PFSK-1 (cell line): ENCODE data around the gene TNP2.

ENCODE experiments used
- POLR2AphosphoS5 ChIP-seq: IDR thresholded peaks from 2 replicates; pipeline ENCODE4 v1.6.1; 2012; ENCODE audit warnings: low read depth, mild to moderate bottlenecking, control low read depth, low read length, moderate library complexity
- TF ChIP-seq, protein P1 (sequence below), 2 experiments: IDR thresholded peaks; 2 replicates each; pipeline versions ENCODE4 v1.6.1 to v1.8.0; 2011 to 2012; ENCODE audit warnings: low read depth in 2 of 2, low read length in 2 of 2, control low read depth in 1 of 2, inconsistent platforms in 1 of 2, mild to moderate bottlenecking in 1 of 2, moderate library complexity in 1 of 2; ENCODE audit not compliant: insufficient read depth in 1 of 2

DNA sequence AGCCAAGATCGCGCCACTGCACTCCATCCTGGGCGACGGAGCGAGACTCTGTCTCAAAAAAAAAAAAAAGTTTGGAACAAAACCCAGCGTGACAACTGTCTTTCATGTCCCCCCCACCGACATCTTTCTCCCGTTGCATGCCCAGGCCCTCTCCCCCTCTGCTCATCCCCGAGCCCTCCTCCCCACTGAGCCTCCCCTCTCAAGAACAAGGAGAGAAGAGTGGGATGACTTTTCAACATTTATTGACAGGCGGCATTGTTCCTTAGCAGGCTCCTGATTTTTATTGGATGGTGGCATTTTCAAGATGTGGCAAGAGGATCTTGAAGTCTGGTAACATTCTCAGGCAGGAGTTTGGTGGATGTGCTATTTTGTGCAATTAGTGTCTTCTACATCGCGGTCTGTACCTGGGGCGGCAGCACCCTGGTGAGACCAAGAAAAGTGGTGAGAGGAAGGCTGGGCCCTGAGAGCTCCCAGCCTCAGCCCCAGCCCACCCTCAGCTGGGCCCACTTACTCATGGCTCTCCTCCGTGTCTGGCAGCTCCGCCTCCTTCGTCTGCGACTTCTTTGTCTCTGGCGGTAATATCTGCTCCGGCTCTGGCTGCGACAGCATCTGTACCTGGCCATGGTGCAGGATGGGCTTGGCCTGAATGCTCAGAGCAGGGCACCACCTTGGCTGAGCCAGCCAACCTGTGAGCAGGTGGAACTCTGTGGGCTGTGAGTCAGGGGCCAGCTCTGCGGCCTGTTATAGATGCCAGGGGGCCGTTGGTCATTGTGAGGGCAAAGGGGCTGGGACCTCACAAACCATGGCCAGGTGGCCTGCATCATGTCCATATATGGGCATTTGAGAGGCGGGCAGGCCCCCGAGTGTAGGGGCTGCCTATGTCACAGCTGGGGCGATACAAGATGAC lies 11.7 kb upstream of the TNP2 start, which contains the start of gene PRM1:
- TF ChIP-seq POLR2AphosphoS5, result no peak
- TF ChIP-seq, protein P1, sequence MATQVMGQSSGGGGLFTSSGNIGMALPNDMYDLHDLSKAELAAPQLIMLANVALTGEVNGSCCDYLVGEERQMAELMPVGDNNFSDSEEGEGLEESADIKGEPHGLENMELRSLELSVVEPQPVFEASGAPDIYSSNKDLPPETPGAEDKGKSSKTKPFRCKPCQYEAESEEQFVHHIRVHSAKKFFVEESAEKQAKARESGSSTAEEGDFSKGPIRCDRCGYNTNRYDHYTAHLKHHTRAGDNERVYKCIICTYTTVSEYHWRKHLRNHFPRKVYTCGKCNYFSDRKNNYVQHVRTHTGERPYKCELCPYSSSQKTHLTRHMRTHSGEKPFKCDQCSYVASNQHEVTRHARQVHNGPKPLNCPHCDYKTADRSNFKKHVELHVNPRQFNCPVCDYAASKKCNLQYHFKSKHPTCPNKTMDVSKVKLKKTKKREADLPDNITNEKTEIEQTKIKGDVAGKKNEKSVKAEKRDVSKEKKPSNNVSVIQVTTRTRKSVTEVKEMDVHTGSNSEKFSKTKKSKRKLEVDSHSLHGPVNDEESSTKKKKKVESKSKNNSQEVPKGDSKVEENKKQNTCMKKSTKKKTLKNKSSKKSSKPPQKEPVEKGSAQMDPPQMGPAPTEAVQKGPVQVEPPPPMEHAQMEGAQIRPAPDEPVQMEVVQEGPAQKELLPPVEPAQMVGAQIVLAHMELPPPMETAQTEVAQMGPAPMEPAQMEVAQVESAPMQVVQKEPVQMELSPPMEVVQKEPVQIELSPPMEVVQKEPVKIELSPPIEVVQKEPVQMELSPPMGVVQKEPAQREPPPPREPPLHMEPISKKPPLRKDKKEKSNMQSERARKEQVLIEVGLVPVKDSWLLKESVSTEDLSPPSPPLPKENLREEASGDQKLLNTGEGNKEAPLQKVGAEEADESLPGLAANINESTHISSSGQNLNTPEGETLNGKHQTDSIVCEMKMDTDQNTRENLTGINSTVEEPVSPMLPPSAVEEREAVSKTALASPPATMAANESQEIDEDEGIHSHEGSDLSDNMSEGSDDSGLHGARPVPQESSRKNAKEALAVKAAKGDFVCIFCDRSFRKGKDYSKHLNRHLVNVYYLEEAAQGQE (IDR thresholded peaks at IDR 0.05; ENCODE audit: insufficient read depth in 1 of 2, low read depth in 2 of 2, low read length in 2 of 2), result no peak
